ENCODE results near the gene MAGI2. TPM values are rescaled to one million over a fixed set of nuclear protein-coding genes. Genes with fewer than 3 reads are reported as not detected.

Gene MAGI2
- total RNA-seq, 1 experiment from 2014 or later: 14.3 TPM

DNA sequence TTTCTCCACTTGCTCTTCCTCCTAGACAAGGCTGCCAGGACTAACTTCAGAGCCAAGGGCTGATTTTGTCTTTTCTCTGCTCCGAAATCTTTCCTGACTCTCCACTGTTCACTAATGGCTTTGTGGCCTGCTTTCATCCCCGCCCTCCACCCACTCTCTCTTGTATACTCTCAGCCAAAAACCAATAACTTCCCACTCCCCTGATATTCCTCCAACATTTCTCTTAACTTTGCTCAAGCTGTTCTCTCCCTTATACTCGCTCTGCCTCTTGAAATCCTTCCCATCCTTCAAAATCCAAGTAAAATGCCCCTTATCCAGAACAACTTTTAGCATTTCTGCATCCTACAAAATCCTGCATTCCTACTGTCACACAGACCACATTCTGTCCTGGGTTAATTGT lies 1440.1 kb downstream of the MAGI2 start:
- Histone ChIP-seq H3K9ac (ENCODE audit: extremely low read depth, insufficient read length, low read length) (no peak overlapping the region), H3K18ac (ENCODE audit: insufficient read length, low read depth, low read length) (no peak overlapping the region), H2BK5ac (ENCODE audit: insufficient read length, low read length) (no peak overlapping the region), H3K23ac (ENCODE audit: insufficient read length, low read depth, low read length) (no peak overlapping the region), H3K56ac (ENCODE audit: insufficient read length, low read depth, low read length) (no peak overlapping the region), H3K23me2 (ENCODE audit: insufficient read length, low read depth, low read length, poor library complexity, severe bottlenecking) (no peaks in the 10 kb centered on the region), H3K4me1 (ENCODE audit: insufficient read depth, low read length) (no peaks in the 10 kb centered on the region), H3T11ph (ENCODE audit: low read length) (no peak overlapping the region), H2BK120ac (ENCODE audit: low read depth, low read length, poor library complexity, severe bottlenecking) (no peak overlapping the region), H3K9me3 (ENCODE audit: control insufficient read depth, low read depth, low read length) (no peaks in the 10 kb centered on the region), H3K79me1 (ENCODE audit: insufficient read depth, low read depth, low read length, poor library complexity, severe bottlenecking) (no peaks in the 10 kb centered on the region), H2AFZ (ENCODE audit: low read length) (no peak overlapping the region), H4K91ac (ENCODE audit: insufficient read length, low read depth, low read length) (no peak overlapping the region), H3K4me2 (ENCODE audit: insufficient read depth, insufficient read length, low read length) (no peak overlapping the region), H3K4ac (ENCODE audit: low read depth, low read length) (no peak overlapping the region), H2BK20ac (ENCODE audit: low read depth, low read length, poor library complexity, severe bottlenecking) (no peak overlapping the region), H2BK15ac (ENCODE audit: low read depth, low read length) (no peak overlapping the region), H2AK5ac (ENCODE audit: insufficient read length, low read length) (no peak overlapping the region), H4K5ac (ENCODE audit: insufficient read length, low read depth, low read length) (no peak overlapping the region), H2BK12ac (ENCODE audit: insufficient read length, low read depth, low read length) (no peak overlapping the region), H4K8ac (replicated peaks; ENCODE audit: insufficient read length, low read depth, low read length) (no peak overlapping the region), H3K27me3 (ENCODE audit: insufficient read depth, low read length) (no peaks in the 10 kb centered on the region; the same call in 1 of the 2 replicates), H3K14ac (ENCODE audit: insufficient read depth, low read length) (no peak overlapping the region), H3K79me2 (ENCODE audit: insufficient read depth, low read length) (no peaks in the 10 kb centered on the region), H3K27ac (ENCODE audit: insufficient read length, low read depth, low read length) (no peak overlapping the region), H4K20me1 (ENCODE audit: control insufficient read depth, insufficient read depth, insufficient read length) (no peaks in the 10 kb centered on the region)
- no peak overlapping the region for H3K4me3 Mint-ChIP-seq
- H3K36me3 Mint-ChIP-seq (ENCODE audit: insufficient read depth in 1 of 3, low read depth in 3 of 3): no peaks in the 10 kb centered on the region
- no peak for DNase-seq
- WGBS (ENCODE audit: extremely low coverage, insufficient read length, low lambda C conversion rate): no CpG with 5 or more reads among the region's 3 CpGs
- H3K9me3 Mint-ChIP-seq: no peaks in the 10 kb centered on the region
- TF ChIP-seq, protein P1, sequence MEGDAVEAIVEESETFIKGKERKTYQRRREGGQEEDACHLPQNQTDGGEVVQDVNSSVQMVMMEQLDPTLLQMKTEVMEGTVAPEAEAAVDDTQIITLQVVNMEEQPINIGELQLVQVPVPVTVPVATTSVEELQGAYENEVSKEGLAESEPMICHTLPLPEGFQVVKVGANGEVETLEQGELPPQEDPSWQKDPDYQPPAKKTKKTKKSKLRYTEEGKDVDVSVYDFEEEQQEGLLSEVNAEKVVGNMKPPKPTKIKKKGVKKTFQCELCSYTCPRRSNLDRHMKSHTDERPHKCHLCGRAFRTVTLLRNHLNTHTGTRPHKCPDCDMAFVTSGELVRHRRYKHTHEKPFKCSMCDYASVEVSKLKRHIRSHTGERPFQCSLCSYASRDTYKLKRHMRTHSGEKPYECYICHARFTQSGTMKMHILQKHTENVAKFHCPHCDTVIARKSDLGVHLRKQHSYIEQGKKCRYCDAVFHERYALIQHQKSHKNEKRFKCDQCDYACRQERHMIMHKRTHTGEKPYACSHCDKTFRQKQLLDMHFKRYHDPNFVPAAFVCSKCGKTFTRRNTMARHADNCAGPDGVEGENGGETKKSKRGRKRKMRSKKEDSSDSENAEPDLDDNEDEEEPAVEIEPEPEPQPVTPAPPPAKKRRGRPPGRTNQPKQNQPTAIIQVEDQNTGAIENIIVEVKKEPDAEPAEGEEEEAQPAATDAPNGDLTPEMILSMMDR (conservative IDR thresholded peaks at IDR 0.05): no peak
- no peak overlapping the region for H3K27ac Mint-ChIP-seq
- peaks cover 18 to 24% of the 10 kb centered on the region in 2 experiments for H3K4me1 Mint-ChIP-seq
- peaks cover 11% of the 10 kb centered on the region for H3K27me3 Mint-ChIP-seq (ENCODE audit: low read depth)
